ENCODE results near the gene ENTPD7. TPM values are rescaled to one million over a fixed set of nuclear protein-coding genes. Genes with fewer than 3 reads are reported as not detected.
A peak's percentile ranks its signal among the peaks of the same experiment; 100 is the strongest.

Gene ENTPD7
- total RNA-seq, 1 donor from 2014 or later: 7.9 TPM

DNA sequence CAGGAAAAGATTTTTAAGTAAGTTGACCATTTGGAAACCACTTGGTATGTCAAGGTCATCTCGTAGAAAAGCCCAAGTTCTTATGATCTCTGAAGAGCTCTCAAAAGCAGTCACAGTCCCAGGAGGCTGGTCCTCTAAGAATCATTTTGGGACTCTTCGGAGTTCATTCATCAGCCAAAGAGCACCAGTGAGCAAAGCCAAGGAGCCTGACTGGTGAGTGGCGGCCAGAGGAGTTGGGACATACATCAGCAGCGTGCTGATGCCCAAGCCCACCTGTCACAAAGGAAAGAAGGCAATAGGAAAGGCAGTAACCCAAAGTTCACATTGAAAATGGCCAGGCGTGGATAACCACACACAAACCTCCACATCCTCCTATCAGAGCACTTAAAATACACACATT, 55.1 kb downstream of the ENTPD7 start:
- Histone ChIP-seq H3K4me1 (no peaks in the 10 kb centered on the region), H3K4me3 (no peak overlapping the region), H3K36me3 (peaks cover 84% of the 10 kb centered on the region), H3K27ac (no peak overlapping the region), H3K9me3 (no peaks in the 10 kb centered on the region), H3K27me3 (no peaks in the 10 kb centered on the region)
- intact Hi-C loops (cut with DNase I): no loop called here
- ATAC-seq: no peak
- no peak for DNase-seq
- TF ChIP-seq, protein P1, sequence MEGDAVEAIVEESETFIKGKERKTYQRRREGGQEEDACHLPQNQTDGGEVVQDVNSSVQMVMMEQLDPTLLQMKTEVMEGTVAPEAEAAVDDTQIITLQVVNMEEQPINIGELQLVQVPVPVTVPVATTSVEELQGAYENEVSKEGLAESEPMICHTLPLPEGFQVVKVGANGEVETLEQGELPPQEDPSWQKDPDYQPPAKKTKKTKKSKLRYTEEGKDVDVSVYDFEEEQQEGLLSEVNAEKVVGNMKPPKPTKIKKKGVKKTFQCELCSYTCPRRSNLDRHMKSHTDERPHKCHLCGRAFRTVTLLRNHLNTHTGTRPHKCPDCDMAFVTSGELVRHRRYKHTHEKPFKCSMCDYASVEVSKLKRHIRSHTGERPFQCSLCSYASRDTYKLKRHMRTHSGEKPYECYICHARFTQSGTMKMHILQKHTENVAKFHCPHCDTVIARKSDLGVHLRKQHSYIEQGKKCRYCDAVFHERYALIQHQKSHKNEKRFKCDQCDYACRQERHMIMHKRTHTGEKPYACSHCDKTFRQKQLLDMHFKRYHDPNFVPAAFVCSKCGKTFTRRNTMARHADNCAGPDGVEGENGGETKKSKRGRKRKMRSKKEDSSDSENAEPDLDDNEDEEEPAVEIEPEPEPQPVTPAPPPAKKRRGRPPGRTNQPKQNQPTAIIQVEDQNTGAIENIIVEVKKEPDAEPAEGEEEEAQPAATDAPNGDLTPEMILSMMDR (IDR thresholded peaks at IDR 0.05): no peak

DNA sequence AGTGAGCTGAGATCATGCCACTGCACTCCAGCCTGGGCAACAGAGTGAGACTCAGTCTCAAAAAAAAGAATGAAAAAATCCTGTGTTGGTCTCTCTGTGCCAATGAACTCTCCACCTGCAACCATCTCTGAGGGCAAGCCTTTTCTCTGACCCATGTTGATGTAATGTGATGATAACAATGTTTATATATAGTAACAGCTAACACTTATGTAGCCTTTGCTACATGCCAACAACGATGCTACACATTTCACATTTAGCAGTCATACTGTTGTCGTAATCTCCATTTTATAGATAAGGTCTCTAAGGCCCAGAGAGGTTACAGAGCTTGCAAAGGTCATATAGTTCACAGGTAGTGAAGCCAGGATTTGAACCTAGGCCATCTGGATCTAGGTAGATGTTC, 61.1 kb downstream of the ENTPD7 start:
- TF ChIP-seq, protein P1 (IDR thresholded peaks at IDR 0.05): no peak

DNA sequence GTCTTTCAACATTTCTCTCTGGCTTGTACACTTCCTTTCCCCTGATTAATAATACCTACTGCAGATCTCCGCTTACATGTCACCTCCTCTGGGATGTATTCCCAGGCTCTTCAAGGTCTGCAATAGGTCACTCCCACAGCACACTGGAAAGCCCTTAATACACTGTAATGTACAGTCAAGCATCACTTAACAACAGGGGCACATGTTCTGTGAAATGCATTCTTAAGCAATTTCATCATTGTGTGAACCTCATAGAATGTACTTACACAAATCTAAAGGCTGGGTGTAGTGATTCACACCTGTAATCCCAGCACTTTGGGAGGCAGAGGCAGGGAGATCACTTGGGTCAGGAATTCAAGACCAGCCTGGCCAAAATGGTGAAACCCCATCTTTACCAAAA, 70.7 kb downstream of the ENTPD7 start:
- TF ChIP-seq, protein P1 (IDR thresholded peaks at IDR 0.05): no peak
- DNase-seq: no peak
- Histone ChIP-seq H3K9me3 (no peaks in the 10 kb centered on the region), H3K4me3 (no peak overlapping the region), H3K27ac (no peak overlapping the region), H3K36me3 (peaks cover 38% of the 10 kb centered on the region), H3K4me1 (peaks cover 21% of the 10 kb centered on the region), H3K27me3 (no peaks in the 10 kb centered on the region)
- intact Hi-C loops (cut with DNase I): no loop called here
- peak; percentile 18 for ATAC-seq

More for the DNA sequence above, 61.1 kb downstream of the ENTPD7 start:
- Histone ChIP-seq H3K27ac (no peak overlapping the region), H3K4me1 (no peaks in the 10 kb centered on the region), H3K27me3 (no peaks in the 10 kb centered on the region), H3K36me3 (peaks cover 100% of the 10 kb centered on the region), H3K9me3 (no peaks in the 10 kb centered on the region), H3K4me3 (no peak overlapping the region)
- intact Hi-C loops (cut with DNase I): no loop called here
- ATAC-seq (no peak), DNase-seq (no peak)

DNA sequence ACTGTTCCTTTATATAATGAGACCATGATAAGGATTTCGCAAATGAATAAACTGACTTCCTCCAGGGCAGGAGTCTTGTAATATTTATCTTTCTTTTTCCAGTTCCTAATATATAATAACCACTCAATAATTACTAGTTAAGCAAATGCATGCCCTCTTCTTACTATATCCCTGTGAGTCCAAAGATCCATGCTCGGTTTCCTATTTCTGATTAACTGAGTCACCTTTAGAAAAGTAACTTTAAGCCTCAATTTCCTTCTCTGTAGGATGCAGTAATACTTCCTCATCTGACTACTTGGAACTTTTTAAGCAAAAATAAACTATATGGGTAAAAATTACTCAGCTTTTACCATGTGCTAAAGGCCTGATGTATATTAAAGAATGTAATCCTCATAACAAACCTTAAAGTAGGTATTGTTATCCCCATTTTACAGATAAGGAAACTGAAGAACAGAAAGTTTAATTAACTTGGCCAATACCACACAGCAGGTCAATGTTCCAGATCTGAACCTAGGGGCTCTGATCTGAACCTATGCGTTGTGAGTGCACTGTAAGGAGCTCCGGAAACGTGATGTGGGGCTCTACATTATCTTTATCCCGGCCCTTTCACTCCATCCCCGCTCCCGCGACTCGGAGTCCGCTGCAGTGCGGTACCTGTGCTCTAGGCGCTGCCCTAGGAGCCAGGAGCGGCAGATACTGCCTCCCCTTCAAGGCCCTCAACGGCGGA, 72.2 kb downstream of the ENTPD7 start:
- H3K27ac ChIP-seq: peak overlapping the region; percentile 96
- H3K4me3 ChIP-seq: peak overlapping the region; percentile 78
- no peaks in the 10 kb centered on the region for H3K27me3 ChIP-seq
- DNase-seq (no peak), ATAC-seq (peak; percentile 36)
- TF ChIP-seq, protein P1 (IDR thresholded peaks at IDR 0.05): no peak
- peaks cover 21% of the 10 kb centered on the region for H3K4me1 ChIP-seq
- intact Hi-C loops (cut with DNase I): no loop called here
- H3K9me3 ChIP-seq: no peaks in the 10 kb centered on the region
- peaks cover 28% of the 10 kb centered on the region for H3K36me3 ChIP-seq

DNA sequence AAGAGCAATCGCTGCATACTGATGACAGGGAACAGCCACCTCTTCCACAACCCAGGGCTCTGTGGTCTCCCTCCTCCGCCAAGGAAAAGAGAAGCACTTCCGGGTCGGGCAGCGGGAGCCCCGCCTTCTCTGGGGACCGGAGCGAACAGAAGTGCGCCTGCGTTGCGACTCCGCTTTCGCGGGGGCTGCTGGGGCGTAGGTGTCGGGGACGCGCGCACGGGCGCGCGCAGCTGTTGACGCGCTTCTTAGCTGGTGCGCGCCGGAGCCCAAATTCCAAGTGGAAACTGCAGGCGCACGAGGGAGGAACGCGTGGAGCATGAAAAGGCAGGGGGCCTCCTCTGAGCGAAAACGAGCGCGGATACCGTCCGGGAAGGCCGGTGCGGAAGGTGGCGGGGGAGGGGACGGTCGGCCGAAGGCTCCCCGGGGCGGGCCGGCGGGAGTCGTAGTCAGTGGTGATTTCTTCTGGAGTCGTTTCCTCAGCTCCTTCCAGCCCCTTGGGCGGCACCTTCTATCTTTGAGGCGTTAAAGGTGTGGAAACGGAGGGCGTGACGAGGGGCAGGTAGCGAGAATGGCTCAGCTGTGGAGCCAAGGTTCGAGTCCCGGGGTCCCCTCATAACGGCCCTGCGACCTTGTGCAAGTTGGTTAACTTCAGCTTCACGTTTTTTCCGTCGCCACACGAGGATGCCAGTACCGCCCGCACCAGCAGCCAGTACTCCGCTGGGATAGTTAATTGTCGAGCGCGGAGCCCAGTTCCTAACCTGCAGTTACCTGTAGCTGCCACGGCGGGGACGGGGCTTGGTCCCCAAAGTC, 72.9 kb downstream of the ENTPD7 start, which contains the start of the genes COX15 and CUTC:
TSS of gene COX15 (minus strand) at position 95 of the 810 bp plus-strand sequence. CDS start at position 17, 78 bp downstream.
TSS of gene CUTC (plus strand) at position 202 of the 810 bp plus-strand sequence. CDS start at position 317, 115 bp downstream.
- intact Hi-C loops (cut with DNase I): no loop called here
- TF ChIP-seq, protein P1 (IDR thresholded peaks at IDR 0.05): peak; percentile 42
- H3K27me3 ChIP-seq: no peaks in the 10 kb centered on the region
- peak within 1 kb of the TSS; percentile 78 for H3K4me3 ChIP-seq
- peaks cover 28% of the 10 kb centered on the region for H3K36me3 ChIP-seq
- peak; percentile 99 for DNase-seq
- H3K4me1 ChIP-seq: peaks cover 21% of the 10 kb centered on the region
- ATAC-seq: peak; percentile 98
- H3K9me3 ChIP-seq: no peaks in the 10 kb centered on the region
- H3K27ac ChIP-seq: peak within 1 kb of the TSS; percentile 96
